Body of pancreas (tissue), 4 donors: ENCODE measurements around the gene OSBPL2. TPM values are rescaled to one million over a fixed set of nuclear protein-coding genes. Genes with fewer than 3 reads are reported as not detected.

Experiments used
- ATAC-seq: fragments of 150-250 bp; one replicate; pipeline ENCODE4 v1.9.1; 2016
- DNase-seq, 4 donors: peaks; one replicate each; pipeline ENCODE4 v3.0.0-alpha.2; 2019
- H3K27ac ChIP-seq, 4 donors: fragments of 200-600 bp; sonication (generic); 1 replicate in 3 of 4; 2 replicates in 1 of 4; pipeline versions ENCODE4 v1.5.1 to v1.6.1; 2016 to 2019; ENCODE audit warnings: mild to moderate bottlenecking in 1 of 4, mixed read lengths in 1 of 4, moderate library complexity in 1 of 4
- H3K27me3 ChIP-seq, 2 donors: fragments of 200-600 bp; sonication (generic); one replicate each; pipeline ENCODE4 v1.6.0; 2016; ENCODE audit warnings: mild to moderate bottlenecking in 1 of 2
- H3K36me3 ChIP-seq, 2 donors: fragments of 200-600 bp; sonication (generic); replicated peaks in 1 of 2; 2 replicates each; pipeline ENCODE4 v1.5.1; 2016; ENCODE audit warnings: low read depth in 2 of 2; ENCODE audit not compliant: insufficient read depth in 1 of 2
- H3K4me1 ChIP-seq: fragments of 200-600 bp; sonication (generic); one replicate; pipeline ENCODE4 v1.6.0; 2016
- H3K4me3 ChIP-seq, 2 donors: fragments of 200-600 bp; sonication (generic); 1 replicate in 1 of 2; 2 replicates in 1 of 2; pipeline ENCODE4 v1.5.1; 2016 to 2019
- H3K9me3 ChIP-seq, 3 donors: fragments of 200-600 bp; sonication (generic); 1 replicate in 2 of 3; 2 replicates in 1 of 3; pipeline ENCODE4 v1.5.1; 2016
- CTCF ChIP-seq, 7 experiments: fragments of 450-650 bp in 4 of 7; fragments of 200-600 bp in 3 of 7; sonication (generic) in 3 of 7; IDR thresholded peaks; one replicate each; pipeline ENCODE4 v1.5.1; 2016 to 2019; ENCODE audit warnings: antibody characterized with exemption in 7 of 7
- POLR2A ChIP-seq, 3 donors: fragments of 450-650 bp; IDR thresholded peaks; one replicate each; pipeline ENCODE4 v1.6.1; 2016; ENCODE audit warnings: antibody characterized with exemption in 3 of 3, mild to moderate bottlenecking in 2 of 3
- WGBS, 2 donors: methylation state at CpG; one replicate each; pipeline ENCODE4 v1.1.5; 2017; 5-methylcytosine and 5-hydroxymethylcytosine counted together
- intact Hi-C: fragments of 100-400 bp; cut with DNase I; formaldehyde crosslinking; loops from one replicate; pipeline ENCODE4 v1.15.1; 2023
- total RNA-seq, 2 donors: library from RNA; depleted of rRNA; stranded (reverse); fragments of >200 nt; gene quantifications; one replicate each; pipeline ENCODE4 v1.1.0, GENCODE V29; 2016

The OSBPL2 gene
- total RNA-seq, 2 donors from 2014 or later = 54.5 to 71.9 TPM

- DNase-seq (no peak), ATAC-seq (no peak)
- Histone ChIP-seq H3K27me3 (no peaks in the 10 kb centered on the region), H3K4me1 (no peaks in the 10 kb centered on the region), H3K36me3 (peaks cover 8 to 9% of the 10 kb centered on the region in 2 donors), H3K27ac (no peak overlapping the region), H3K4me3 (no peak overlapping the region), H3K9me3 (no peaks in the 10 kb centered on the region)
- whole genome bisulfite sequencing, 2 donors = 91 to 96% methylated on average over 31 to 32 of the region's 38 CpGs
- TF ChIP-seq CTCF (IDR thresholded peaks at IDR 0.05) (no peak), POLR2A (IDR thresholded peaks at IDR 0.05) (no peak)
- intact Hi-C loops = no loop called here
These were observed 32.5 kb upstream of the OSBPL2 start for GRCh38 chr20:62205618-62206387.

GRCh38 chr20:62206388-62206775 lies 31.9 kb upstream of the OSBPL2 start:
- intact Hi-C loops = no loop called here
- Histone ChIP-seq H3K27me3 (no peaks in the 10 kb centered on the region), H3K9me3 (no peaks in the 10 kb centered on the region), H3K4me3 (no peak overlapping the region), H3K27ac (no peak overlapping the region), H3K4me1 (no peaks in the 10 kb centered on the region), H3K36me3 (peaks cover 3 to 4% of the 10 kb centered on the region in 2 donors)
- WGBS, 2 donors = 80 to 93% methylated on average over 15 to 16 of the region's 17 CpGs
- no peak for TF ChIP-seq CTCF (IDR thresholded peaks at IDR 0.05)
- no peak for TF ChIP-seq POLR2A (IDR thresholded peaks at IDR 0.05)
- DNase-seq (no peak), ATAC-seq (no peak)

GRCh38 chr20:62208061-62208794 lies 30.1 kb upstream of the OSBPL2 start:
- Histone ChIP-seq H3K4me3 (no peak overlapping the region), H3K36me3 (no peaks in the 10 kb centered on the region), H3K9me3 (no peaks in the 10 kb centered on the region), H3K27me3 (no peaks in the 10 kb centered on the region), H3K27ac (no peak overlapping the region), H3K4me1 (no peaks in the 10 kb centered on the region)
- ATAC-seq = no peak
- intact Hi-C loops = no loop called here
- TF ChIP-seq POLR2A (IDR thresholded peaks at IDR 0.05) (no peak), CTCF (IDR thresholded peaks at IDR 0.05) (no peak)
- WGBS, 2 donors = 48 to 61% methylated on average over 4 to 16 of the region's 19 CpGs
- DNase-seq = no peak

GRCh38 chr20:62208795-62209755 lies 29.2 kb upstream of the OSBPL2 start:
- no peaks in the 10 kb centered on the region for H3K9me3 ChIP-seq
- peak; percentile 36 to 72 (median 52) for DNase-seq
- no peak overlapping the region for H3K4me3 ChIP-seq
- no peaks in the 10 kb centered on the region for H3K4me1 ChIP-seq
- WGBS, 2 donors = 31 to 40% methylated on average over 8 to 27 of the region's 27 CpGs
- no peaks in the 10 kb centered on the region for H3K27me3 ChIP-seq
- intact Hi-C loops = no loop called here
- no peaks in the 10 kb centered on the region for H3K36me3 ChIP-seq
- no peak overlapping the region for H3K27ac ChIP-seq
- no peak for TF ChIP-seq POLR2A (IDR thresholded peaks at IDR 0.05)
- peak in 4 of 7 experiments; percentile 7 to 45 (median 28) for TF ChIP-seq CTCF (IDR thresholded peaks at IDR 0.05)
- no peak for ATAC-seq
